ENCODE measurements around the gene EFEMP1. TPM values are rescaled to one million over a fixed set of nuclear protein-coding genes. Genes with fewer than 3 reads are reported as not detected.

Gene EFEMP1
- total RNA-seq, 1 donor = 1,564 TPM

DNA sequence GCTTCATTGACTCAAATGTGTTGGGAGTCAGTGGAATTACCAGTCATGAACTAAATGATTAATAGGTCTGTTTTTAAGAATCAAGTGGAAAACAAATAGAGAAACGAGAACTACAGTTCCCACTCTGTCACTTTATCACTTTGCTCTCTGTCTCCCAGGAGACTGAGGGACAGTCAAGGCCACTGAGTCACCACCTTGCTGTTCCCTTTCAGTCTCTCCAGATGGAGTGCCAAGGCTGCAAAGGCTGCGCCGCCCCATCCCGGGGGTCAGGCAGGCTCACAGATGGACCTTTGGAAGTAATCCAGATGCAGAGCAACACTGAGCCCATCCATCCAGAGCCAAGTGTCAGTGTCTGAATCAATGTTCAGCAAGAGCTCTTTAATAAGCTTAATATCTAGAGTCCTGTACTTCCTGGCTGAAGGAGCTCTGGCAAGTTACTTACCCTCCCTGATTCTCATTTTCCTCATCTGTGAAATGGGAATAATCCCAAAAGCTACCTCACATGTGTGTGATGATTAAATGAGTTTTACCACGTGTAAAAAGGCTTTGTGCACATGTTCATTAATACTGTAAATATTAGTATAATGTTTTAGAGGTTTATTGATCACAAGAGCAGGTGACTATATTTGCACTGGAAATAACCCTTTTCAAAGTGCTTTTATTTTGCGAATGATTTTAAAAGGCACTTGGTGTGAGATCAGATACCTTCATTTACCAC lies 43.0 kb upstream of the EFEMP1 start:
- peak overlapping the region; percentile 17 for H2AFZ ChIP-seq (ENCODE audit: low read length)
- TF ChIP-seq, protein P1, sequence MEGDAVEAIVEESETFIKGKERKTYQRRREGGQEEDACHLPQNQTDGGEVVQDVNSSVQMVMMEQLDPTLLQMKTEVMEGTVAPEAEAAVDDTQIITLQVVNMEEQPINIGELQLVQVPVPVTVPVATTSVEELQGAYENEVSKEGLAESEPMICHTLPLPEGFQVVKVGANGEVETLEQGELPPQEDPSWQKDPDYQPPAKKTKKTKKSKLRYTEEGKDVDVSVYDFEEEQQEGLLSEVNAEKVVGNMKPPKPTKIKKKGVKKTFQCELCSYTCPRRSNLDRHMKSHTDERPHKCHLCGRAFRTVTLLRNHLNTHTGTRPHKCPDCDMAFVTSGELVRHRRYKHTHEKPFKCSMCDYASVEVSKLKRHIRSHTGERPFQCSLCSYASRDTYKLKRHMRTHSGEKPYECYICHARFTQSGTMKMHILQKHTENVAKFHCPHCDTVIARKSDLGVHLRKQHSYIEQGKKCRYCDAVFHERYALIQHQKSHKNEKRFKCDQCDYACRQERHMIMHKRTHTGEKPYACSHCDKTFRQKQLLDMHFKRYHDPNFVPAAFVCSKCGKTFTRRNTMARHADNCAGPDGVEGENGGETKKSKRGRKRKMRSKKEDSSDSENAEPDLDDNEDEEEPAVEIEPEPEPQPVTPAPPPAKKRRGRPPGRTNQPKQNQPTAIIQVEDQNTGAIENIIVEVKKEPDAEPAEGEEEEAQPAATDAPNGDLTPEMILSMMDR (IDR thresholded peaks at IDR 0.05; ENCODE audit: extremely low read depth, low read depth, low read length) = no peak
- no peaks in the 10 kb centered on the region for H3K36me3 ChIP-seq (ENCODE audit: insufficient read depth, low read length)
- peaks cover 15% of the 10 kb centered on the region for H3K4me1 ChIP-seq (ENCODE audit: insufficient read depth, low read length)
- no peaks in the 10 kb centered on the region for H3K27me3 ChIP-seq (ENCODE audit: insufficient read depth, low read length)
- H3K4me2 ChIP-seq (ENCODE audit: insufficient read depth, low read length) = no peak overlapping the region
- no peak overlapping the region for H3K4me3 ChIP-seq (ENCODE audit: insufficient read depth, low read length)
- H3K9me3 ChIP-seq (ENCODE audit: low read depth, low read length) = no peaks in the 10 kb centered on the region
- H4K20me1 ChIP-seq (ENCODE audit: insufficient read depth, low read length) = no peaks in the 10 kb centered on the region
- no peaks in the 10 kb centered on the region for H3K79me2 ChIP-seq (ENCODE audit: insufficient read depth, low read length)
- H3K27ac ChIP-seq (ENCODE audit: low read depth, low read length) = no peak overlapping the region
- DNase-seq (ENCODE audit: insufficient read length, low spot score, missing footprints) = no peak

DNA sequence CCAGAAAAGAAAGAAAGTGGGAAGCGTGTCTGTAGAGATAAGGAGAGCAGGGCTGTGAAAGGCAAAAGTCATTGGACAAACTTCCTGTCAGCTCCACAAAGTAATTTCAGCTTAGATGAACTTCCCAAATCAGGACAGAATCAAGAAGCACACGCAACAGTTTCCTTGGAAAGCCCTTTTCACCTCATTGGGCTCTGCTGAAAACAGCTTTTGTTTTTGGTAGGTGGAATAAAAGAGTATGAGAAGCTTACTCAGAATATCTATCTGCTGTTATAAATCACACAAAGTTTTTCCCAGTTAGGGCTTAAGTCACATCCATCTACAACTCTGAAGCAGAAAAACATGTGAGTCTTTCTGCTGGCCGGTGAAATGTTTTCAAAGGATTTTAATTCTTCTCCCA lies 42.4 kb upstream of the EFEMP1 start:
- no peak overlapping the region for H3K27ac ChIP-seq (ENCODE audit: low read depth, low read length)
- peaks cover 17% of the 10 kb centered on the region for H3K4me1 ChIP-seq (ENCODE audit: insufficient read depth, low read length)
- peak overlapping the region; percentile 28 for H2AFZ ChIP-seq (ENCODE audit: low read length)
- H3K27me3 ChIP-seq (ENCODE audit: insufficient read depth, low read length) = no peaks in the 10 kb centered on the region
- no peak overlapping the region for H3K4me3 ChIP-seq (ENCODE audit: insufficient read depth, low read length)
- no peaks in the 10 kb centered on the region for H4K20me1 ChIP-seq (ENCODE audit: insufficient read depth, low read length)
- H3K36me3 ChIP-seq (ENCODE audit: insufficient read depth, low read length) = no peaks in the 10 kb centered on the region
- TF ChIP-seq, protein P1 (IDR thresholded peaks at IDR 0.05; ENCODE audit: extremely low read depth, low read depth, low read length) = no peak
- H3K79me2 ChIP-seq (ENCODE audit: insufficient read depth, low read length) = no peaks in the 10 kb centered on the region
- H3K4me2 ChIP-seq (ENCODE audit: insufficient read depth, low read length) = no peak overlapping the region
- no peaks in the 10 kb centered on the region for H3K9me3 ChIP-seq (ENCODE audit: low read depth, low read length)
- DNase-seq (ENCODE audit: insufficient read length, low spot score, missing footprints) = no peak

DNA sequence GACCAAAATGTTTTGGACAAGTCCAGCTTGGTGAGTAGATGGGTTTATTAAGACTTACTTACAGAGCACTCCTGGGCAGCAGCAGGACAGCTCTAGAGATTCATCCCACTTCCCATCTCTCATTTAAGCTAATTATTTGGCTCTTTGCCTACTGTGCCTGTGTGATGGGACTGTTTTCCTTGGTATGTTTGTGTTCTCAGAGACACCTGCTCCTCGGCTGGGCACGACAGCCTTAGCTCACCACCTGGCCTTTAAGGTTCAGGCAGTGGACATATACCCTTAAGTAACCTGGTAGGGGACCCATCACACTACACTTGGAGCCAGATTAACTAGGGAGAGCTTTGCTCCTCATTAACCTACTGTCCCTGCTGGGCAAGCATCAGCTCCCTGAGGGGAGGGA lies 41.7 kb upstream of the EFEMP1 start:
- no peak overlapping the region for H3K4me3 ChIP-seq (ENCODE audit: insufficient read depth, low read length)
- H3K79me2 ChIP-seq (ENCODE audit: insufficient read depth, low read length) = no peaks in the 10 kb centered on the region
- no peaks in the 10 kb centered on the region for H4K20me1 ChIP-seq (ENCODE audit: insufficient read depth, low read length)
- no peak overlapping the region for H3K4me2 ChIP-seq (ENCODE audit: insufficient read depth, low read length)
- no peak overlapping the region for H3K27ac ChIP-seq (ENCODE audit: low read depth, low read length)
- TF ChIP-seq, protein P1 (IDR thresholded peaks at IDR 0.05; ENCODE audit: extremely low read depth, low read depth, low read length) = no peak
- peaks cover 17% of the 10 kb centered on the region for H3K4me1 ChIP-seq (ENCODE audit: insufficient read depth, low read length)
- H2AFZ ChIP-seq (ENCODE audit: low read length) = no peak overlapping the region
- H3K9me3 ChIP-seq (ENCODE audit: low read depth, low read length) = no peaks in the 10 kb centered on the region
- DNase-seq (ENCODE audit: insufficient read length, low spot score, missing footprints) = no peak
- H3K27me3 ChIP-seq (ENCODE audit: insufficient read depth, low read length) = no peaks in the 10 kb centered on the region
- no peaks in the 10 kb centered on the region for H3K36me3 ChIP-seq (ENCODE audit: insufficient read depth, low read length)

DNA sequence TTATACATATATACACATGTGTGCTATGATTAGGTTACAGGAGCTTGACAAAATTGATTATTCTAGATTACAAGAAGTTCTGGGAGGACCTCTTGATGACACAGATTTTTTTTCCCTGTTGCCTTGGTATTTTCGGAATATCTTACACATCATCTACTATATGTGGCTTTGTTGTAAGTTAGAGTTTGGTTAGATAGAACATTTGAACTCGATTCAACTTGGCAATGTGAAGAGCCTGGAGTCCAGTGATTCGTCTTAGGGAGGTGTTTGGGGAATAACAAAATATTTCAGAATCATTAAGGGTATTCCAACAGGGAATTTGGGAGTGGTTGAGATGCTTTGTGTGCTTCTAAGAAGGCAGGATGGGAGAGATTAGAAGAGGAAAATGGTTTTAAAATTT lies 39.3 kb upstream of the EFEMP1 start:
- no peaks in the 10 kb centered on the region for H3K9me3 ChIP-seq (ENCODE audit: low read depth, low read length)
- TF ChIP-seq, protein P1 (IDR thresholded peaks at IDR 0.05; ENCODE audit: extremely low read depth, low read depth, low read length) = no peak
- H2AFZ ChIP-seq (ENCODE audit: low read length) = no peak overlapping the region
- no peak overlapping the region for H3K4me3 ChIP-seq (ENCODE audit: insufficient read depth, low read length)
- no peaks in the 10 kb centered on the region for H4K20me1 ChIP-seq (ENCODE audit: insufficient read depth, low read length)
- no peaks in the 10 kb centered on the region for H3K79me2 ChIP-seq (ENCODE audit: insufficient read depth, low read length)
- no peaks in the 10 kb centered on the region for H3K36me3 ChIP-seq (ENCODE audit: insufficient read depth, low read length)
- H3K4me1 ChIP-seq (ENCODE audit: insufficient read depth, low read length) = peaks cover 30% of the 10 kb centered on the region
- H3K27ac ChIP-seq (ENCODE audit: low read depth, low read length) = no peak overlapping the region
- no peak overlapping the region for H3K4me2 ChIP-seq (ENCODE audit: insufficient read depth, low read length)
- H3K27me3 ChIP-seq (ENCODE audit: insufficient read depth, low read length) = no peaks in the 10 kb centered on the region
- no peak for DNase-seq (ENCODE audit: insufficient read length, low spot score, missing footprints)
